ENCODE results near the gene C11orf58.

The C11orf58 gene

GRCh38 chr11:16806791-16807190 lies 68.3 kb downstream of the C11orf58 start:
- no peak overlapping the region for H3K4me3 ChIP-seq (ENCODE audit: control insufficient read depth, low read depth, low read length)
- no peak for TF ChIP-seq CTCF (conservative IDR thresholded peaks at IDR 0.05; ENCODE audit: control insufficient read depth, insufficient read depth, low read depth, low read length)
- peak; percentile 69 for DNase-seq (ENCODE audit: low read depth)

GRCh38 chr11:16807306-16807705 lies 68.9 kb downstream of the C11orf58 start:
- no peak overlapping the region for H3K4me3 ChIP-seq (ENCODE audit: control insufficient read depth, low read depth, low read length)
- TF ChIP-seq CTCF (conservative IDR thresholded peaks at IDR 0.05; ENCODE audit: control insufficient read depth, insufficient read depth, low read depth, low read length): no peak
- DNase-seq (ENCODE audit: low read depth): no peak
